Islet precursor cell (in vitro differentiated cells): ENCODE measurements around the gene USP20.
"Not testable (repeated sequence)": the region's sequence is repeated elsewhere in the genome, so short reads cannot be mapped to it uniquely, and the experiment has no call there.

Source experiments
- DNase-seq: peaks from one replicate; pipeline ENCODE4 v3.0.0-alpha.2; 2018

Gene USP20

GRCh38 chr9:129835128-129835859 is at the start of gene USP20, which contains the start of gene C9orf78:
Gene USP20, plus strand, starts transcription at chr9:129835458. Its CDS starts 17,098 bp downstream, at chr9:129852556.
Gene C9orf78, minus strand, starts transcription at chr9:129835275. Its CDS starts 54 bp downstream, at chr9:129835221.
- peak; percentile 97 for DNase-seq

- DNase-seq: no peak
These were observed 49.4 kb upstream of the USP20 start for GRCh38 chr9:129785866-129786265.

- no peak for DNase-seq
These were observed 48.8 kb upstream of the USP20 start for GRCh38 chr9:129786481-129786880.

- DNase-seq: no peak
These were observed 40.7 kb upstream of the USP20 start for GRCh38 chr9:129794549-129794948.

GRCh38 chr9:129796029-129796428 is 39.2 kb upstream of the USP20 start:
- not testable (repeated sequence) for DNase-seq

- DNase-seq: no peak
These were observed 36.3 kb upstream of the USP20 start for GRCh38 chr9:129798973-129799372.

GRCh38 chr9:129801504-129801903 is 33.8 kb upstream of the USP20 start:
- DNase-seq: no peak

GRCh38 chr9:129802833-129803675 is 32.2 kb upstream of the USP20 start, which contains the start of gene TOR1B:
Gene TOR1B, plus strand, starts transcription at chr9:129803184. Its CDS starts 29 bp downstream, at chr9:129803213.
- peak; percentile 97 for DNase-seq

GRCh38 chr9:129803676-129804060 is 31.6 kb upstream of the USP20 start:
- DNase-seq: no peak

- no peak for DNase-seq
These were observed 29.2 kb upstream of the USP20 start for GRCh38 chr9:129806061-129806460.

GRCh38 chr9:129809346-129809745 is 25.9 kb upstream of the USP20 start:
- no peak for DNase-seq

- DNase-seq: no peak
These were observed 25.1 kb upstream of the USP20 start for GRCh38 chr9:129810116-129810515.

GRCh38 chr9:129810788-129811187 is 24.5 kb upstream of the USP20 start:
- no peak for DNase-seq

GRCh38 chr9:129811967-129812363 is 23.3 kb upstream of the USP20 start:
- no peak for DNase-seq

GRCh38 chr9:129812385-129812784 is 22.9 kb upstream of the USP20 start:
- DNase-seq: no peak

GRCh38 chr9:129813661-129814060 is 21.6 kb upstream of the USP20 start:
- DNase-seq: no peak

- DNase-seq: no peak
These were observed 20.6 kb upstream of the USP20 start for GRCh38 chr9:129814432-129815223.

GRCh38 chr9:129815278-129815677 is 20.0 kb upstream of the USP20 start:
- DNase-seq: no peak

GRCh38 chr9:129816501-129817435 is 18.5 kb upstream of the USP20 start:
- DNase-seq: no peak

GRCh38 chr9:129822898-129823541 is 12.2 kb upstream of the USP20 start:
- DNase-seq: peak; percentile 72

GRCh38 chr9:129823542-129823934 is 11.7 kb upstream of the USP20 start:
- DNase-seq: no peak
